ENCODE data around the gene FAM193B. TPM values are rescaled to one million over a fixed set of nuclear protein-coding genes. Genes with fewer than 3 reads are reported as not detected.
A peak's percentile ranks its signal among the peaks of the same experiment; 100 is the strongest.

The FAM193B gene
- total and polyA plus RNA-seq, 2 of the 13 experiments (the other 11 are each of a cell fraction or from before 2014, with no cell fraction given) = 21.2 to 40.9 TPM

DNA sequence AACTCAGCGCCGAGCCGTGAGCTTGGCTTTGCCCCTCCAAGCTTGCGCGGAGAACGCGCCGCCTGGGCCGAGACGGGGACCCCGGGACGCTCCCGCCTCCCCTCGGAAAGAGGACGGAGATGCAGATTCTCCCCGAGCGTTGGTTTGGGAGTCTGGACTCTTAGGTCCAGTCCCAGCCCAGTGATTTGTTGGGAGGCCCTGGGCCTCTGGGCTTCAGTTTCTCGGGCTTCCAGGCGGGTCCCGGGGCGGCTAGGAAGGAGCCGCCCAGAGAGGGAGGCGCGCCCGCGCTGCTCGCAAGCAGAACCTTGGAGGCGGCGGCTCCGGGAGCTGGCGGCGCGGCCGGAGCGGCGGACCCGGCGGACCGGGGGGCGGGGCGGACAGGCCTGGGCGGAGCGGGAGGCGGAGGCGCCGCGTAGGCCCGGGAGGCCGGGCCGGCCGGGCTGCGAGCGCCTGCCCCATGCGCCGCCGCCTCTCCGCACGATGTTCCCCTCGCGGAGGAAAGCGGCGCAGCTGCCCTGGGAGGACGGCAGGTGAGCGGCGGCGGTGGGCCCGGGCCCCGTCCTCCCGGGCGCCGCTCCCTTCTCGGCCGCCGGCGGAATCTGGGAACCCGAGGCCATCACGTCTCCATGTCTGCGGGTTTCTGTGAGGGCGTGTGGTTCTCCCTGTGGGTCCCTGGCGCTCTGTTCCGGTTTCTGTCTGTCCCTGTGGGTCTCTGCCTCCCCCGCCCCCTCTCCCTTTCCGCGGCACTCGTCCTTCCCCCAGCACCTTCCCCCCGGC is 45.6 kb upstream of the FAM193B start, which contains the start of gene B4GALT7:
Gene B4GALT7 (plus strand): TSS at position 402 of the 777 bp plus-strand sequence. CDS start 79 bp downstream, at position 481.
- H2AFZ ChIP-seq (ENCODE audit: low read length) = no peak within 1 kb of the TSS
- H3K4me2 ChIP-seq (ENCODE audit: low read depth, low read length) = peak within 1 kb of the TSS; percentile 88
- H3K27me3 ChIP-seq (ENCODE audit: control insufficient read depth in 1 of 2, insufficient read depth in 2 of 2, low read length in 2 of 2) = no peaks in the 10 kb centered on the region
- FAIRE-seq = no peak
- DNase-seq (ENCODE audit: low spot score) = peak; percentile 50
- H3K9me3 ChIP-seq (ENCODE audit: low read length) = no peaks in the 10 kb centered on the region
- peak within 1 kb of the TSS; percentile 79 for H3K27ac ChIP-seq (ENCODE audit: extremely low read length, insufficient read depth, low read length)
- in situ Hi-C loops (cut with HindIII; ENCODE audit: extremely low pct_ligation_motif_present, low pct_unique_long_range_greater_than_20kb) = loop anchor here (25.0 kb wide), 1 partner anchor 462 kb away; no protein-coding TSS in a partner anchor
- H3K79me2 ChIP-seq (ENCODE audit: insufficient read depth, low read length) = peaks cover 5% of the 10 kb centered on the region
- H3K36me3 ChIP-seq (replicated peaks in 1 of 2; ENCODE audit: control insufficient read depth in 1 of 2, insufficient read depth in 2 of 2, low read length in 2 of 2) = peaks cover 13 to 18% of the 10 kb centered on the region in 2 experiments
- CTCF ChIA-PET (ENCODE audit: low intra/inter-chr PET ratio, low total read pairs) = interaction anchor here (1.1 kb wide), 1 partner anchor 109 kb away, joined by 3 read pairs; no protein-coding TSS in a partner anchor
- intact Hi-C loops (cut with micrococcal nuclease; ENCODE audit: unreplicated experiment) = no loop called here
- peak; percentile 89 for ATAC-seq
- POLR2A ChIA-PET = interaction anchor here (1.1 to 1.8 kb wide), 4 partner anchors 9 to 531 kb away, joined by 3 to 6 read pairs (median 4); partner anchors contain the start of gene RMND5B
- WGBS (ENCODE audit: low lambda C conversion rate) = 0% methylated on average over 14 of the region's 86 CpGs
- H4K20me1 ChIP-seq (ENCODE audit: insufficient read depth, low read length) = no peaks in the 10 kb centered on the region
- peak within 1 kb of the TSS; percentile 82 for H3K9ac ChIP-seq (ENCODE audit: insufficient read depth, low read depth, low read length)
- H3K4me1 ChIP-seq (ENCODE audit: insufficient read depth, low read length) = peaks cover 27% of the 10 kb centered on the region
- BruUV-seq (replicated peaks) = TSS peak; percentile 84
- H3K4me3 ChIP-seq (replicated peaks in 1 of 3; ENCODE audit: insufficient read depth in 1 of 3, low read depth in 2 of 3, low read length in 3 of 3) = peak within 1 kb of the TSS; percentile 84 to 89 (median 87)
- TF ChIP-seq HOXA5 (CRISPR knock-in tag; IDR thresholded peaks at IDR 0.05) (peak; percentile 52; the same call in 1 of the 2 replicates), ZFY (CRISPR knock-in tag; IDR thresholded peaks at IDR 0.05) (peak; percentile 93), CBX1 (IDR thresholded peaks at IDR 0.05; ENCODE audit: low read depth) (no peak), ZNF7 (CRISPR knock-in tag; IDR thresholded peaks at IDR 0.05) (no peak), SRSF1 (optimal IDR thresholded peaks at IDR 0.05; ENCODE audit: low read depth, low read length) (peak; percentile 76), KAT2B (IDR thresholded peaks at IDR 0.05; ENCODE audit: borderline replicate concordance, low read depth, low read length) (no peak), BCL6 (CRISPR knock-in tag; IDR thresholded peaks at IDR 0.05) (no peak), EZH2 (conservative IDR thresholded peaks at IDR 0.05; ENCODE audit: low read depth, low read length) (no peak), ZMYM4 (CRISPR knock-in tag; IDR thresholded peaks at IDR 0.05) (0 out of 2 replicates have a peak, but pooled peaks have one; percentile 39), ZSCAN21 (CRISPR knock-in tag; IDR thresholded peaks at IDR 0.05; ENCODE audit: borderline replicate concordance) (peak; percentile 88)
- TF ChIP-seq, protein P1, sequence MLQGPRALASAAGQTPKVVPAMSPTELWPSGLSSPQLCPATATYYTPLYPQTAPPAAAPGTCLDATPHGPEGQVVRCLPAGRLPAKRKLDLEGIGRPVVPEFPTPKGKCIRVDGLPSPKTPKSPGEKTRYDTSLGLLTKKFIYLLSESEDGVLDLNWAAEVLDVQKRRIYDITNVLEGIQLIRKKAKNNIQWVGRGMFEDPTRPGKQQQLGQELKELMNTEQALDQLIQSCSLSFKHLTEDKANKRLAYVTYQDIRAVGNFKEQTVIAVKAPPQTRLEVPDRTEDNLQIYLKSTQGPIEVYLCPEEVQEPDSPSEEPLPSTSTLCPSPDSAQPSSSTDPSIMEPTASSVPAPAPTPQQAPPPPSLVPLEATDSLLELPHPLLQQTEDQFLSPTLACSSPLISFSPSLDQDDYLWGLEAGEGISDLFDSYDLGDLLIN (CRISPR knock-in tag; IDR thresholded peaks at IDR 0.05; ENCODE audit: borderline replicate concordance) = 0 out of 2 replicates have a peak, but pooled peaks have one; percentile 16
- TF ChIP-seq, protein P2, sequence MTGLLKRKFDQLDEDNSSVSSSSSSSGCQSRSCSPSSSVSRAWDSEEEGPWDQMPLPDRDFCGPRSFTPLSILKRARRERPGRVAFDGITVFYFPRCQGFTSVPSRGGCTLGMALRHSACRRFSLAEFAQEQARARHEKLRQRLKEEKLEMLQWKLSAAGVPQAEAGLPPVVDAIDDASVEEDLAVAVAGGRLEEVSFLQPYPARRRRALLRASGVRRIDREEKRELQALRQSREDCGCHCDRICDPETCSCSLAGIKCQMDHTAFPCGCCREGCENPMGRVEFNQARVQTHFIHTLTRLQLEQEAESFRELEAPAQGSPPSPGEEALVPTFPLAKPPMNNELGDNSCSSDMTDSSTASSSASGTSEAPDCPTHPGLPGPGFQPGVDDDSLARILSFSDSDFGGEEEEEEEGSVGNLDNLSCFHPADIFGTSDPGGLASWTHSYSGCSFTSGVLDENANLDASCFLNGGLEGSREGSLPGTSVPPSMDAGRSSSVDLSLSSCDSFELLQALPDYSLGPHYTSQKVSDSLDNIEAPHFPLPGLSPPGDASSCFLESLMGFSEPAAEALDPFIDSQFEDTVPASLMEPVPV (CRISPR knock-in tag; IDR thresholded peaks at IDR 0.05) = 0 out of 2 replicates have a peak, but pooled peaks have one; percentile 46
- TF ChIP-seq, protein P3, sequence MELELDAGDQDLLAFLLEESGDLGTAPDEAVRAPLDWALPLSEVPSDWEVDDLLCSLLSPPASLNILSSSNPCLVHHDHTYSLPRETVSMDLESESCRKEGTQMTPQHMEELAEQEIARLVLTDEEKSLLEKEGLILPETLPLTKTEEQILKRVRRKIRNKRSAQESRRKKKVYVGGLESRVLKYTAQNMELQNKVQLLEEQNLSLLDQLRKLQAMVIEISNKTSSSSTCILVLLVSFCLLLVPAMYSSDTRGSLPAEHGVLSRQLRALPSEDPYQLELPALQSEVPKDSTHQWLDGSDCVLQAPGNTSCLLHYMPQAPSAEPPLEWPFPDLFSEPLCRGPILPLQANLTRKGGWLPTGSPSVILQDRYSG (CRISPR knock-in tag; IDR thresholded peaks at IDR 0.05) = 0 out of 2 replicates have a peak, but pooled peaks have one; percentile 52
- TF ChIP-seq, protein P4, sequence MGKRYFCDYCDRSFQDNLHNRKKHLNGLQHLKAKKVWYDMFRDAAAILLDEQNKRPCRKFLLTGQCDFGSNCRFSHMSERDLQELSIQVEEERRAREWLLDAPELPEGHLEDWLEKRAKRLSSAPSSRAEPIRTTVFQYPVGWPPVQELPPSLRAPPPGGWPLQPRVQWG (CRISPR knock-in tag; IDR thresholded peaks at IDR 0.05; ENCODE audit: borderline replicate concordance, low read depth) = no peak
- TF ChIP-seq, protein P5, sequence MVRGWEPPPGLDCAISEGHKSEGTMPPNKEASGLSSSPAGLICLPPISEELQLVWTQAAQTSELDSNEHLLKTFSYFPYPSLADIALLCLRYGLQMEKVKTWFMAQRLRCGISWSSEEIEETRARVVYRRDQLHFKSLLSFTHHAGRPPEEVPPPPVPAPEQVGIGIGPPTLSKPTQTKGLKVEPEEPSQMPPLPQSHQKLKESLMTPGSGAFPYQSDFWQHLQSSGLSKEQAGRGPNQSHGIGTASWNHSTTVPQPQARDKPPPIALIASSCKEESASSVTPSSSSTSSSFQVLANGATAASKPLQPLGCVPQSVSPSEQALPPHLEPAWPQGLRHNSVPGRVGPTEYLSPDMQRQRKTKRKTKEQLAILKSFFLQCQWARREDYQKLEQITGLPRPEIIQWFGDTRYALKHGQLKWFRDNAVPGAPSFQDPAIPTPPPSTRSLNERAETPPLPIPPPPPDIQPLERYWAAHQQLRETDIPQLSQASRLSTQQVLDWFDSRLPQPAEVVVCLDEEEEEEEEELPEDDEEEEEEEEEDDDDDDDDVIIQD (CRISPR knock-in tag; IDR thresholded peaks at IDR 0.05; ENCODE audit: low read depth) = 0 out of 2 replicates have a peak, but pooled peaks have one; percentile 12
- TF ChIP-seq, protein P6, sequence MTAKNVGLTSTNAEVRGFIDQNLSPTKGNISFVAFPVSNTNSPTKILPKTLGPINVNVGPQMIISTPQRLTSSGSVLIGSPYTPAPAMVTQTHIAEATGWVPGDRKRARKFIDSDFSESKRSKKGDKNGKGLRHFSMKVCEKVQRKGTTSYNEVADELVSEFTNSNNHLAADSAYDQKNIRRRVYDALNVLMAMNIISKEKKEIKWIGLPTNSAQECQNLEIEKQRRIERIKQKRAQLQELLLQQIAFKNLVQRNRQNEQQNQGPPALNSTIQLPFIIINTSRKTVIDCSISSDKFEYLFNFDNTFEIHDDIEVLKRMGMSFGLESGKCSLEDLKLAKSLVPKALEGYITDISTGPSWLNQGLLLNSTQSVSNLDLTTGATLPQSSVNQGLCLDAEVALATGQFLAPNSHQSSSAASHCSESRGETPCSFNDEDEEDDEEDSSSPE (CRISPR knock-in tag; IDR thresholded peaks at IDR 0.05) = peak; percentile 66; the same call in 1 of the 2 replicates
